Measurements from ENCODE around the gene SPACA6.

The SPACA6 gene

DNA sequence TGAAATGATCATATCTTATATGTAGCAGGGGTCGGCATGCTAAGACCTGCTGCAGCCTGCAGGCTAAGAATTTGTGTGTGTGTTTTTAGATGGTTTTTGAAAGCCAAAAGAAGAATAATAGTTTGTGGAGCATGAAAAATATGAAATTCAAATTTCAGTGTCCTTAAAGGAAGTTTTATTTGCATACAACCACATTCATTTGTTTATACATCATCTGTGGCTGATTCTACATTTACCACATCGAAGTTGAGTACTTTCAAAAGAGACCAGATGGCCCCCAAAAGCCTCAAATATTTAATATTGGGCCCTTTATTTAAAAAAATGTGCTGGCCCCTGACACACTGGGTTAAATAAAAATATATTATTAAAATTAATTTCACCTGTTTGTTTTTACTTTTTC lies 29.4 kb downstream of the SPACA6 start:
- TF ChIP-seq CTCF (IDR thresholded peaks at IDR 0.05; ENCODE audit: borderline replicate concordance, insufficient read depth, low read depth, low read length), result no peak
- H3K4me3 ChIP-seq (ENCODE audit: low read depth, low read length), result no peak overlapping the region

DNA sequence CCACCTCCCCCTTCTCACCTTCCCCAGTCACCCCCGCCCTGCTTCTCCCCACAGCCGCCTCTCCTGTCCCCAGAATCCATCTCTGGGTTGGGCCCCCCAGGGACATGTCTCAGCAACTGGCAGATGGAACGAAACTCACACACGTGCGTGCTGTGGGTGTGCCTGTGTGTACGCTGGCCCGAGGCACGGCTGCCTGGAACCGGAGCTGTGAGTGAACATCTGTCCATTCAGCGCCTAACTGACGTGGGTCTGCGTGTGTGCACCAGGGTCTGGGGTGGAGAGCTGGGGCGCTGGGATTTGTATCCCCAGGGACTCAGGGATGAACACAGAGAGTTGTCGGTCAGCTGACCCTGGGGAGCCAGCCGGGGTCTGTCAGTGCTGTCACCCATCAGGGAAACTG lies 31.4 kb downstream of the SPACA6 start:
- H3K4me3 ChIP-seq (ENCODE audit: low read depth, low read length), result no peak overlapping the region
- TF ChIP-seq CTCF (IDR thresholded peaks at IDR 0.05; ENCODE audit: borderline replicate concordance, insufficient read depth, low read depth, low read length), result no peak

DNA sequence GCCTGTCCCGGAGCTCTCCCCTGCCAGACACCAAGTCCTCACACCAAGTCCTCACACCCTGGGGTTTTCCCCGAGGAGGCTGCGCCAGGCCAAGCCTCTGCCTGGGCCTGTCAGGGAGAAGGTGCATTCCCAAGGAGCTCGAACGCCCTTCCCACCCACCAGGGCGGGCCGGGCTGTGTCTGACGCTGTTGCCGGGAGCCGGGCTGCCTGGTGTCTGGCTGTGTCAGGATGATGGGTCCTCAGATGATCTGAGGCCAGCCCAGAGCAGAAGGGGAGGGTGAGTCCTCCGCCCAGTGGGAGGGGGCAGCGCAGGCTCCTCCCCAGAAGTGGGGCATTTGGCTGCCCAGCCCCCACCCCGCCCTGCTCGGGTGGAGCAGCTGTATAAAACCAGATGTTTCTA lies 32.9 kb downstream of the SPACA6 start:
- no peak for TF ChIP-seq CTCF (IDR thresholded peaks at IDR 0.05; ENCODE audit: borderline replicate concordance, insufficient read depth, low read depth, low read length)
- H3K4me3 ChIP-seq (ENCODE audit: low read depth, low read length), result no peak overlapping the region

- H3K4me3 ChIP-seq (ENCODE audit: low read depth, low read length), result no peak overlapping the region
- TF ChIP-seq CTCF (IDR thresholded peaks at IDR 0.05; ENCODE audit: borderline replicate concordance, insufficient read depth, low read depth, low read length), result no peak
Observed at GRCh38 chr19:51727349-51727880, 34.3 kb downstream of the SPACA6 start.

- TF ChIP-seq CTCF (IDR thresholded peaks at IDR 0.05; ENCODE audit: borderline replicate concordance, insufficient read depth, low read depth, low read length), result no peak
- no peak overlapping the region for H3K4me3 ChIP-seq (ENCODE audit: low read depth, low read length)
Observed at GRCh38 chr19:51729781-51730180, 36.7 kb downstream of the SPACA6 start.

- no peak for TF ChIP-seq CTCF (IDR thresholded peaks at IDR 0.05; ENCODE audit: borderline replicate concordance, insufficient read depth, low read depth, low read length)
Observed at GRCh38 chr19:51733742-51734522, 40.8 kb downstream of the SPACA6 start.

More at GRCh38 chr19:51733742-51734522, 40.8 kb downstream of the SPACA6 start:
- no peak overlapping the region for H3K4me3 ChIP-seq (ENCODE audit: low read depth, low read length)

Data from GM12875 (cell line).